NCI-H2107 treated with DMSO at 0.1 percent for 48 hours (cell line): ENCODE data around the gene CDX1.

ENCODE experiments used
- DNase-seq: peaks from one replicate; lab custom pipeline; 2025; ENCODE audit not compliant: unreplicated experiment; lab: John Stamatoyannopoulos, UW

CDX1 gene

GRCh38 chr5:150181766-150182545, 15.4 kb downstream of the CDX1 start:
- DNase-seq, result no peak

GRCh38 chr5:150182774-150183173, 16.2 kb downstream of the CDX1 start:
- no peak for DNase-seq

GRCh38 chr5:150183436-150183835, 16.9 kb downstream of the CDX1 start:
- DNase-seq, result no peak

GRCh38 chr5:150184006-150184405, 17.4 kb downstream of the CDX1 start:
- no peak for DNase-seq

DNA sequence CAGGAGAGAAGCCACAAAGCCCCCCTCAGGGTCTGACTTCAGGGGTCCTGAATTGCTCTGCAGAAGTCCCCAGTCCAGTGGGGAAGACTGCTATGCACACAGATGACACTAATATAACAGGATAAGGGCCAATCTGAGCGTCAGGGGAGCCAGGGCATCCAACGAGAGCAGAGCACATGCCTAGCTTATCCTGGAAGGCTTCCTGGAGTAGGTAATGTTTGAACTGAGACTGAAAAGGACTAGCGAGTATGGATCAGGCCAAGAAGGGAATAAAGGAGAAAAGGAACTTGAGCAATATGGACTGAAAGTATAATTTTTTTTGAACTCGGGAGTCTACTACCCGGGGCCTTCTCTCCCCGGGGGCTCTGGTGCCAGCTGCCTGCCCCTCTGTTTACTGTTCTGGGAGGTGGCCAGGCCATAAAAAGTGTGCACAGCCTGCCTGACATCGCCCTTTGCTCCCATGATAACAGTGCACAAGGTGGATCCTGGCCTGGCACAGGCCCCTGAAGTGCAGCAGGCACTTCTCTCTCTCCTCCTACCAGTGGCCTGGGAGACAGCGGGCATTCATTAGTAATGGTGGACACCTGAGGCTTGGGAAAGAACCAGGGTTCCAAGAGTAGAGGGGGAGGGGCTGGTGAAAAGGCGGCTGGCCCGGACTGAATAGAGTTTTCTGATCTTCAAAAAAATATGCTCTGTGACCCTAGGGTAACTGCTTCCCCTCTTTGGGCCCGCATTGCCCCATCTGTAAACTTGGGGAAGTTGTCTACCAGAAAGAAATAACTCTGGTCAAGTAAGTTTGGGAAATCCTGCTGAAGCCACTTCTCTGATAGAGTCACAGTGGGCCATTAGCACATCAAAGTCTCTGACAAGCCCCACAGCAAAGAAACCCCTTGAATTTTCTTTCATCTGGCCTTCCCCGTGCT, 18.7 kb downstream of the CDX1 start:
- no peak for DNase-seq

DNA sequence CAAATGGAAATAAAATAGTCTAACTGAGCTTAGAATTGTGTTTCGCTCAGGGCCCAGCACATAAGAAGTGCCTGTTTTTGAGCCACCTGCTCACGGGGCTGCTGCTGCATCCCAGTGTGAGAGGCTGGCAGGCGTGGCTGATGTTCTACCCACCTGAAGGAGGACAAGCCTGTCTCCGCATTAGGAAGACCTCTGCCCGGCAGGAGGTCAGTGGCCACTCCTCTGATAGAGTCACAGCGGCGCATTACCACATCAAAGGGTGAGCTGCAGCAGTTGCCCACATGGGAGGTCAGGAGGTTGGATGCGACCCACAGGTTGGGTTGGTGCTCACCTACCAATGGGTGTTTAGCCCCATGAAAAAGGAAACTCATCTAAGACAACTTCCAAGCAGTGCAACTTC, 19.6 kb downstream of the CDX1 start:
- no peak for DNase-seq

- no peak for DNase-seq
Observed at GRCh38 chr5:150186897-150187296, 20.3 kb downstream of the CDX1 start.

- DNase-seq, result no peak
Observed at GRCh38 chr5:150188146-150188842, 21.7 kb downstream of the CDX1 start.

DNA sequence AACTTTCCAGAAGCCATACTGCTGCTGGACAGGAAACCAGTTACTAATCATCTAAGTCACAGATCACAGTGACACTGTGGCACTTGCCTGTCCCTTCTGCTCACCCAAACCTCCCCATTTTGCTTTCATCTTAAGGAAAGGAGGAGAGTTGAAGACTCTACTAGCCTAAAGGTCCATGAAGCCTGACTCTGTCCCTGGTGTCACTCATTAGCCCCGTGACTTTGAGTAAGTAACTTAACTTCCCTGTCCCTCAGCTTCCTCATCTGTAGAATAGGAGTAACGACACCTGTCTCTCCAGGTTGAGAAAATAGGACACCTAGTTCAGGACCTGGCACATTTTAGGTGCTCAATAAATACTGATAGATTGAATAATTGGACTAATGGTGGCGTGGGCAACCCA, 22.7 kb downstream of the CDX1 start:
- DNase-seq, result no peak

GRCh38 chr5:150189728-150190502, 23.3 kb downstream of the CDX1 start, which contains the start of gene SLC6A7:
TSS of gene SLC6A7 (plus strand) at chr5:150190062. CDS start at chr5:150190328, 266 bp downstream.
- no peak for DNase-seq

DNA sequence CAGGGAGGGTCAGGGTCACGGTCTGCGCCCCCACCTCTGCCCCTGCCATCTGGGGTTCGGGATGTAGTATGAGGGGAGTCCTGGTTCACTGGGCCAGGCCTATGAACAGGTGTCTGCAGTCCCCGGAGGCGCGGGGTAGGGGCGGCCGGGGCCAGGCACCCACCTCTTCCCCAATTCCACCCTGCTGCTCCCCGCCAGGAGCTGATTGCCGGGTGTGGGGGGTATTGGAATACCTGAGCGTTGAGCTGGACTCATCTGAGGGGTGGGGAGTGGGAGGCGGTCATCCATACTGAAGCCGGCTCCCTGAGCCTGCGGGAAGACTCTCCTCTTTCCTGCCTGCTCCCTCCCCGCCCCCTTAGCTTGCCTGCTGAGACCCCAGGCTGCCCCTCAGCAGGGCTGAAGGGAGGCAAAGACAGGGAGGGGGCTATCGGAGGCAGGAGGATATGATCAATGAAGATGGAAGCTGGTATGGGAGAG, 24.0 kb downstream of the CDX1 start:
- DNase-seq, result no peak

GRCh38 chr5:150190987-150191386, 24.4 kb downstream of the CDX1 start:
- DNase-seq, result no peak

GRCh38 chr5:150192462-150192861, 25.9 kb downstream of the CDX1 start:
- no peak for DNase-seq

DNA sequence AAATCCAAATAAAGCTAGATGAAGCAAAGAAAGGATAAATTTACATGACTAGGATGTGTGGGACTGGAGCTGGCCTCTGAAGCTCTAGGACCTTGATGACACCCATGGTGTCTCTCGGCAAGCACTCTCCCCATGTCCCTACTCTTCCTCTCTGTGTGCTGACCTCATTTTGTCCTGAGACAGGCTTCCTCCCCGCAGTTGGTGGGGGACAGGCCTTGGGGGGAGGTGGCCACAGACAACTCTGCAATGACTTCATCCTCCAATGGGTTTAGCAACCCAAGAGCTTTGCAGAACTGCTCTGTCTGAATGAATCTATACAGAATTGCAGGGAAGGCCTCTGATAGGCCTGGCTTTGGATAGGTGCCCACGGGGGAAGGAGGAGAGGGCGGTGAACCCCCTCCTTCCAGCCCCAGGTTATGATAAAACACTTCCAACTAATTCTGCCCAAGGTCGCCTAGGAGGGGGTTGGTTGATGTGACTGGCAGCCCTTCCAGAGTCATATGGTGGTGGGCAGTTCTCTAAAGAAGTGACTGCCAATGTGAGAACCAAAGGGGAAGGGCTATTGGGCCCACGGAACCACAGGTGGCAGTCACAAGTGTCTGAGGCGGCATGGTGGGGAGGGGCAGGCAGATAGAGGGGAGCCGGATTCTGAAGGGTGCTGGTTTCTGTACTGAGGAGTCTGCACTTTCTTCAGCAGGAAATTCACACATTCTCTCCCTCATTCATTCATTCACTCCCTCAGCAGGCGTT, 29.3 kb downstream of the CDX1 start:
- DNase-seq, result no peak

GRCh38 chr5:150196514-150196913, 29.9 kb downstream of the CDX1 start:
- DNase-seq, result no peak

DNA sequence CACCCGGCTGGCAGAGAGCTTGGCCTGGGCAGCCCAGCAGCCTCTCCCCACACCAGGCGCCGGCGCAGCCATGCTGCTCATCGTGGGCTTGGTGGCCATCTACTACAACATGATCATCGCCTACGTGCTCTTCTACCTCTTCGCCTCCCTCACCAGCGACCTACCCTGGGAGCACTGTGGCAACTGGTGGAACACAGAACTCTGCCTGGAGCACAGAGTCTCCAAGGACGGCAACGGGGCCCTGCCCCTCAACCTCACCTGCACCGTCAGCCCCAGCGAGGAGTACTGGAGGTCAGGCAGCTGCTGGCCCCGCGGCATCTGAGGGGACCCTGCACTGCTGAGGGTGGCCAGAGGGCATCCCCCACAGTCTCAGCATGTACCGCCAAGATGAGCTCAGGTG, 30.4 kb downstream of the CDX1 start:
- DNase-seq, result no peak

- no peak for DNase-seq
Observed at GRCh38 chr5:150197476-150197875, 30.9 kb downstream of the CDX1 start.

DNA sequence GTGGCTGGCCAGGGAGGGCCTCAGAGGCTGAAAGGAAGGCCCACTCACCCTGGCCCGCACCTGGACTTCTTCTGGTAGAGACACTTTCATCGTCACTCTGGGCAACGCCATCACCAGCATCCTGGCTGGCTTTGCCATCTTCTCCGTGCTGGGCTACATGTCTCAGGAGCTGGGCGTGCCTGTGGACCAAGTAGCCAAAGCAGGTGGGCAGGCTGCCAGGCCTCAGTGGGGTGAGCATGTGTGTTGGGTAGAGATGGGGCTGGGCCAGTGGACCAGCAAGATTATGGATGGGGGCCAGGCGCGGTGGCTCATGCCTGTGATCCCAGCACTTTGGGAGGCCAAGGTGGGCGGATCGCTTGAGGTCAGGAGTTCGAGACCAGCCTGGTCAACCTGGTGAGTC, 35.9 kb downstream of the CDX1 start:
- DNase-seq, result no peak

GRCh38 chr5:150203832-150204589, 37.4 kb downstream of the CDX1 start:
- no peak for DNase-seq
